Stimulated activated CD4-positive, alpha-beta T cell treated with anti-CD3 and anti-CD28 coated beads, Interleukin-2, amount 100 ng/mL, for 24 hours (primary cell): Measurements from ENCODE around the gene RNF111.
"Not testable (repeated sequence)": the region's sequence is repeated elsewhere in the genome, so short reads cannot be mapped to it uniquely, and the experiment has no call there.

Experiments
- DNase-seq, 2 donors: peaks; one replicate each; pipeline ENCODE4 v3.0.0-alpha.2; 2020

RNF111 gene

DNA sequence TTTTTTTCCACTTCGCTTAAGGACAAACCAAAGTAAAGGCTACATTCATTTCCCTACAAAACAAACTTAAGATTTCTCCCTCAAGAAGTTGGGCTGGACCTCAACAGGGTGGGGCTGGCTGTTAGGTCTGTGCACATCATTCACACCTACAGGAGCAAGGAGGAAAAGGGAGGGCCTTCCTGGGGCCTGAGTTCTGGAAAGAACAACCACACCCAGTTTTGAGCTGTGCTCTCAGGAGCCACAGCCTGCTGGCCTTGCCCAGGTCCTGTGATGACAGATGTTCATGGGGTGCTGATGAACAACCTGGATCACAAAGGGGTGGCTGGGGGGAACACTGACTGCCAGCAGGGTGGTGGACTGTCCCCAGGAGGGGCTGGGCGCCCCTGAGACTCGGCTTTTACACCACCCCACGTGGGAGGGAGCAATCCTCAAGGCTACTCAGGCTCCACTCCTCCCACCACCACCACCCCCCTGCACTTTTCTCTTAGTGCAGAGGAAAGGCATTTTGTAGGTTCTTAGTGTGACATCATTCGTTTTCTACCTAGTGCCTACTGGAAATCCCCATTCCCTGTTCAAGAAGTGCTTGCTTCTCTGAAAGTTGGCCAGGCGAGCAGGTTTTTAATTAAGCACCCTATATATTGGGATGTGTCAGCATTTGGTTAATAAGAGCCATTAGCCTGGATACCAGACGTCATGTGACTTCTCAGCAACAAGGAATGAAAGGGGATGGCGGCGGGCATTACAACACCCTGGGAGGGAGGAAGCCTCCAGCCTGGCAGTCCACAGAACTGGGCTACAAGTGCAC is 153.2 kb downstream of the RNF111 start:
- DNase-seq: no peak

- DNase-seq: no peak
These were observed 155.8 kb downstream of the RNF111 start for GRCh38 chr15:59143281-59143680.

DNA sequence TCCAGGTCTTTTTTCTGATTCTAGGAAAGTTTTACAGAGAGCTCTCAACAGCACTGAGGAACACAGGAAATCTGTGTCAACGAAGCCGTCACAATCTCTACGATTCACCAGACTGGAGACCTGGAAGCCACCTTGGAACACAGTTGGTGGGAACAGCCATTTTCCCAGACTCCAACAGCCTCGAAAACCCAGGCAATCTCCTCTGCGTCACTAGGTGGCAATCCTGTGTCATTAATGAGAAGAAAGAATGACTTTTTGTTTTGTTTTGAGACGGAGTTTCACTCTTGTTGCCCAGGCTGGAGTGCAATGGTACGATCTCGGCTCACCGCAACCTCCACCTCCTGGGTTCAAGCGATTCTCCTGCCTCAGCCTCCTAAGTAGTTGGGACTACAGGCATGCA is 157.1 kb downstream of the RNF111 start:
- DNase-seq: not testable (repeated sequence)
